Ishikawa (cell line): ENCODE results near the gene DAGLB.

Experiments
- CEBPB ChIP-seq: IDR thresholded peaks from 2 replicates; pipeline ENCODE4 v1.6.1; 2012
- CREB1 ChIP-seq: IDR thresholded peaks from 2 replicates; pipeline ENCODE4 v1.6.1; 2012; ENCODE audit warnings: low read depth
- EGR1 ChIP-seq: IDR thresholded peaks from 2 replicates; pipeline ENCODE4 v1.6.1; 2012
- EP300 ChIP-seq: IDR thresholded peaks from 2 replicates; pipeline ENCODE4 v1.6.1; 2012; ENCODE audit warnings: borderline replicate concordance
- FOXM1 ChIP-seq: IDR thresholded peaks from 2 replicates; pipeline ENCODE4 v1.6.1; 2012; ENCODE audit warnings: low read depth, borderline replicate concordance
- NFIC ChIP-seq: IDR thresholded peaks from 2 replicates; pipeline ENCODE4 v1.6.1; 2012
- RAD21 ChIP-seq: IDR thresholded peaks from 2 replicates; pipeline ENCODE4 v1.6.1; 2012; ENCODE audit warnings: low read depth
- TAF1 ChIP-seq: IDR thresholded peaks from 2 replicates; pipeline ENCODE4 v1.6.1; 2012; ENCODE audit warnings: low read depth, mild to moderate bottlenecking
- TCF12 ChIP-seq: IDR thresholded peaks from 2 replicates; pipeline ENCODE4 v1.6.1; 2012; ENCODE audit warnings: low read depth
- TEAD4 ChIP-seq: IDR thresholded peaks from 2 replicates; pipeline ENCODE4 v1.6.1; 2012
- YY1 ChIP-seq: IDR thresholded peaks from 2 replicates; pipeline ENCODE4 v1.6.1; 2012; ENCODE audit warnings: low read depth
- ZBTB7A ChIP-seq: IDR thresholded peaks from 2 replicates; pipeline ENCODE4 v1.6.1; 2012; ENCODE audit warnings: low read depth
- TF ChIP-seq, protein P1 (sequence below): IDR thresholded peaks from 2 replicates; pipeline ENCODE4 v1.6.1; 2012
- TF ChIP-seq, protein P2 (sequence below): IDR thresholded peaks from 2 replicates; pipeline ENCODE4 v1.6.1; 2012; ENCODE audit warnings: low read depth, mild to moderate bottlenecking
- TF ChIP-seq, protein P3 (sequence below): IDR thresholded peaks from 2 replicates; pipeline ENCODE4 v1.6.1; 2012

The DAGLB gene

DNA sequence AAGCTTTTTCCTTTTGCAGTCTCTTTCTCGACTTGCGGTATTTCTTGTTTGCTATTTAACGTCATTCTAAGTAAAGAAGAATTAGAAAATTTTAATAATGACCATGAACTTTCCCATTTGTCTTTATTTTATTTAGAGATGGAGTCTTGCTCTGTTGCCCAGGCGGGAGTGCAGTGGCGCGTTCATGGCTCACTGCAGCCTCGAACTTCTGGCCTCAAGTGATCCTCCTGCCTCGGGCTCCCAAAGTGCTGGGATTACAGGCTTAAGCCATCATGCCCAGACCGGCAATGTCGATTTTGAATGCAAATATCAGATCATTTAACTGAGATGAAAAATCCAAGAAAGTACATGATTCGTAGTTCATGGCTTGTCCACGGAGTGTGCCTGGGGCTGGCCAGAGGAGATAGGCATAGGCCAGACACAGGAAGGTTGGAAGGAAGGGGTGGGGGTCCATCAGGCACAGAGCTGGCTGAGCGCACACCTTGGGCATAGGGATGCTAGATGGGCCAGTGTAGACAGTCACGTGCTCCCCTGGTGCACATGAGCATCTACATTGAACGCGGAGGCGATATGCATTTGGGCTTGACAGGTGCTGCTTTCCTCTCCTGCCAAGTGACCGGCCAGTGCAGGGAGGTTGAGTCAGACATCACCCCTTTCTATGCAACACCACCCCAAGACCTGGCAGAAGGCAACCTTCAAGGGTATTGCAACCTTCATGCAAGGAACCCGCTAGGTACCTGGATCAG is 38.9 kb upstream of the DAGLB start:
- TF ChIP-seq ZBTB7A, result no peak
- TF ChIP-seq, protein P1, sequence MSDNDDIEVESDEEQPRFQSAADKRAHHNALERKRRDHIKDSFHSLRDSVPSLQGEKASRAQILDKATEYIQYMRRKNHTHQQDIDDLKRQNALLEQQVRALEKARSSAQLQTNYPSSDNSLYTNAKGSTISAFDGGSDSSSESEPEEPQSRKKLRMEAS, result no peak
- no peak for TF ChIP-seq CREB1
- no peak for TF ChIP-seq NFIC
- no peak for TF ChIP-seq YY1
- TF ChIP-seq TCF12, result no peak
- TF ChIP-seq RAD21, result no peak
- no peak for TF ChIP-seq TAF1

DNA sequence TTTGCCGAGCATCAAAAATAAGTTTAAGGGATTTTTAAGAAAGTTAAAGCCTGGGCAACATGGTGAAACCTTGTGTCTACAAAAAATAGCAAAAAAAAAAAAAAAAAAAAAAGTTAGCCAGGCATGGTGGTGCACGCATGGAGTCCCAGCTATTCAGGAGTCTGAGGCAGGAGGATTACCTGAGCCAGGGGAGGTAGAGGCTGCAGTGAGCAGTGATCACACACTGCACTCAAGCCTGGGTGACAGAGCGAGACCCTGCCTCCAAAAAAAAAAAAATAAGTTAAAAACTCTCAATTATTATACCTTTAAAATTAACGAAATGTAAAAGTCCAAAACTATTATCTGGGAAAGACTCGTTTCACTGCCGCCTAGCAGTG is 35.0 kb upstream of the DAGLB start:
- TF ChIP-seq CREB1, result no peak
- TF ChIP-seq ZBTB7A, result no peak
- TF ChIP-seq, protein P1, result no peak
- no peak for TF ChIP-seq NFIC
- TF ChIP-seq EP300, result no peak
- TF ChIP-seq EGR1, result no peak
- TF ChIP-seq FOXM1, result no peak
- TF ChIP-seq, protein P2, sequence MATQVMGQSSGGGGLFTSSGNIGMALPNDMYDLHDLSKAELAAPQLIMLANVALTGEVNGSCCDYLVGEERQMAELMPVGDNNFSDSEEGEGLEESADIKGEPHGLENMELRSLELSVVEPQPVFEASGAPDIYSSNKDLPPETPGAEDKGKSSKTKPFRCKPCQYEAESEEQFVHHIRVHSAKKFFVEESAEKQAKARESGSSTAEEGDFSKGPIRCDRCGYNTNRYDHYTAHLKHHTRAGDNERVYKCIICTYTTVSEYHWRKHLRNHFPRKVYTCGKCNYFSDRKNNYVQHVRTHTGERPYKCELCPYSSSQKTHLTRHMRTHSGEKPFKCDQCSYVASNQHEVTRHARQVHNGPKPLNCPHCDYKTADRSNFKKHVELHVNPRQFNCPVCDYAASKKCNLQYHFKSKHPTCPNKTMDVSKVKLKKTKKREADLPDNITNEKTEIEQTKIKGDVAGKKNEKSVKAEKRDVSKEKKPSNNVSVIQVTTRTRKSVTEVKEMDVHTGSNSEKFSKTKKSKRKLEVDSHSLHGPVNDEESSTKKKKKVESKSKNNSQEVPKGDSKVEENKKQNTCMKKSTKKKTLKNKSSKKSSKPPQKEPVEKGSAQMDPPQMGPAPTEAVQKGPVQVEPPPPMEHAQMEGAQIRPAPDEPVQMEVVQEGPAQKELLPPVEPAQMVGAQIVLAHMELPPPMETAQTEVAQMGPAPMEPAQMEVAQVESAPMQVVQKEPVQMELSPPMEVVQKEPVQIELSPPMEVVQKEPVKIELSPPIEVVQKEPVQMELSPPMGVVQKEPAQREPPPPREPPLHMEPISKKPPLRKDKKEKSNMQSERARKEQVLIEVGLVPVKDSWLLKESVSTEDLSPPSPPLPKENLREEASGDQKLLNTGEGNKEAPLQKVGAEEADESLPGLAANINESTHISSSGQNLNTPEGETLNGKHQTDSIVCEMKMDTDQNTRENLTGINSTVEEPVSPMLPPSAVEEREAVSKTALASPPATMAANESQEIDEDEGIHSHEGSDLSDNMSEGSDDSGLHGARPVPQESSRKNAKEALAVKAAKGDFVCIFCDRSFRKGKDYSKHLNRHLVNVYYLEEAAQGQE, result no peak
- TF ChIP-seq RAD21, result no peak
- no peak for TF ChIP-seq TCF12

DNA sequence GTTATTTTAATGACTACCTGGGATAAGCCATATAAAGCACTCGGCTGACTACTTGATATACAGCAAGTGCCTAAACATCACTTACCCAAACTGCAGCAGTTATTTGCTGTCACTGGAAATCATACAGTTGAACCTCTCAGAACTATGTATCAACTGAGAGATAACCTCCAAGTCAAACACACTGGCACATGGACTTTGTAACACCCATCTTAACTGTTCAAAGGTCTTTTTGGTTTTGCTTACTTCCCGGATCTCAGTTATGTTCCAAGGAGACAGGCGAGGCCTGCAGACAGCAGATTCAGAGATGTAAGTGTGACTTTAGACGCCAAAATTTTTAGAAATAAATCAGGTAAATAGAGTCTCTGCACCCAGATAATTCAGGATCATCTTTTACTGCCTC is 34.6 kb upstream of the DAGLB start:
- TF ChIP-seq TEAD4, result no peak
- no peak for TF ChIP-seq TAF1
- TF ChIP-seq, protein P3, sequence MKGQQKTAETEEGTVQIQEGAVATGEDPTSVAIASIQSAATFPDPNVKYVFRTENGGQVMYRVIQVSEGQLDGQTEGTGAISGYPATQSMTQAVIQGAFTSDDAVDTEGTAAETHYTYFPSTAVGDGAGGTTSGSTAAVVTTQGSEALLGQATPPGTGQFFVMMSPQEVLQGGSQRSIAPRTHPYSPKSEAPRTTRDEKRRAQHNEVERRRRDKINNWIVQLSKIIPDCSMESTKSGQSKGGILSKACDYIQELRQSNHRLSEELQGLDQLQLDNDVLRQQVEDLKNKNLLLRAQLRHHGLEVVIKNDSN, result no peak
- no peak for TF ChIP-seq NFIC
- TF ChIP-seq YY1, result no peak
- no peak for TF ChIP-seq EGR1
- no peak for TF ChIP-seq CREB1
- TF ChIP-seq ZBTB7A, result no peak
- no peak for TF ChIP-seq FOXM1
- TF ChIP-seq, protein P2, result no peak
- no peak for TF ChIP-seq RAD21
- TF ChIP-seq EP300, result no peak
- TF ChIP-seq, protein P1, result no peak
- TF ChIP-seq CEBPB, result no peak
- TF ChIP-seq TCF12, result no peak

DNA sequence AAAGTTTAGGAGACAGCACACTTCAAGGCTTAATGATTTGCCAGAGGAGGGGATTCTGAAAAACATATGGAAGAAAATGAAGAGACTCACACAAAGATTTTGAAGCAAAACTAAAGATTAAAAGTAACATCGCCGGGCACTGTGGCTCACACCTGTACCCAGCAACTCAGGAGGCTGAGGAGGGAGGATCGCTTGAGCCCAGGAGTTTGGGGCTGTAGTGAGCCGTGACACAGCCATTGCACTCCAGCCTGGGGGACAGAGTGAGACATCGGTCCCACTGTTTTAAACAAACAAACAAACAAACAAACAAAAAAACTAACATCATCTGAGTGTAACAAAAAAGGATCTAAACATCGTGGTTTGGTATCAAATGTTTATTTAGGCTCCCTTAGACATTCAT is 33.7 kb upstream of the DAGLB start:
- no peak for TF ChIP-seq TCF12
- TF ChIP-seq, protein P3, result no peak

DNA sequence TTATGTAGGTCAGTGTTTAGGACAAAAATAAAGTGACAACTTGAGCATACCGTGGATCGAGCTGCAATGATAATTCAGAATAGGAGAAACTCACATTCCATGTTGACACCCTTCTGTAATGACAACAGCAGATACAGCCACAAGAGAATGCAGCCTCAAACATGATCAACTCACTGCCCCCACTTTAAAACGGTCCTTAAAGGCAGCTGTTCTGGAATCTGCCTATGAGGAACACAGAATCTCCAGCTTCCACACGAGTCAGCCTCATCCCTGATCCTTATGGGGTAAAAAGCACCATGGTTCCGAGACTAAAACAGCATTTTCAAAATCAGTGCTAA is 32.5 kb upstream of the DAGLB start:
- TF ChIP-seq NFIC, result no peak
- no peak for TF ChIP-seq TEAD4
- no peak for TF ChIP-seq YY1
- no peak for TF ChIP-seq EP300
- TF ChIP-seq, protein P1, result no peak
- TF ChIP-seq, protein P3, result no peak
- no peak for TF ChIP-seq CREB1
- TF ChIP-seq, protein P2, result no peak
- TF ChIP-seq TAF1, result no peak
- TF ChIP-seq FOXM1, result no peak
- TF ChIP-seq EGR1, result no peak
- TF ChIP-seq ZBTB7A, result no peak
- no peak for TF ChIP-seq CEBPB
- no peak for TF ChIP-seq TCF12
- TF ChIP-seq RAD21, result no peak
